Choroid plexus epithelial cell (primary cell): ENCODE data around the gene RPL22L1.

Source experiments
- DNase-seq: peaks from one replicate; pipeline ENCODE4 v3.0.0-alpha.2; 2010; ENCODE audit warnings: low read depth
- H3K4me3 ChIP-seq: 2 replicates; pipeline ENCODE4 v1.5.1; 2011; ENCODE audit warnings: low read depth, mild to moderate bottlenecking, control low read depth, low read length, moderate library complexity
- CTCF ChIP-seq: conservative IDR thresholded peaks from 2 replicates; pipeline ENCODE4 v1.5.1; 2011; ENCODE audit warnings: low read depth, mild to moderate bottlenecking, control low read depth, inconsistent platforms, low read length, moderate library complexity

RPL22L1 gene

DNA sequence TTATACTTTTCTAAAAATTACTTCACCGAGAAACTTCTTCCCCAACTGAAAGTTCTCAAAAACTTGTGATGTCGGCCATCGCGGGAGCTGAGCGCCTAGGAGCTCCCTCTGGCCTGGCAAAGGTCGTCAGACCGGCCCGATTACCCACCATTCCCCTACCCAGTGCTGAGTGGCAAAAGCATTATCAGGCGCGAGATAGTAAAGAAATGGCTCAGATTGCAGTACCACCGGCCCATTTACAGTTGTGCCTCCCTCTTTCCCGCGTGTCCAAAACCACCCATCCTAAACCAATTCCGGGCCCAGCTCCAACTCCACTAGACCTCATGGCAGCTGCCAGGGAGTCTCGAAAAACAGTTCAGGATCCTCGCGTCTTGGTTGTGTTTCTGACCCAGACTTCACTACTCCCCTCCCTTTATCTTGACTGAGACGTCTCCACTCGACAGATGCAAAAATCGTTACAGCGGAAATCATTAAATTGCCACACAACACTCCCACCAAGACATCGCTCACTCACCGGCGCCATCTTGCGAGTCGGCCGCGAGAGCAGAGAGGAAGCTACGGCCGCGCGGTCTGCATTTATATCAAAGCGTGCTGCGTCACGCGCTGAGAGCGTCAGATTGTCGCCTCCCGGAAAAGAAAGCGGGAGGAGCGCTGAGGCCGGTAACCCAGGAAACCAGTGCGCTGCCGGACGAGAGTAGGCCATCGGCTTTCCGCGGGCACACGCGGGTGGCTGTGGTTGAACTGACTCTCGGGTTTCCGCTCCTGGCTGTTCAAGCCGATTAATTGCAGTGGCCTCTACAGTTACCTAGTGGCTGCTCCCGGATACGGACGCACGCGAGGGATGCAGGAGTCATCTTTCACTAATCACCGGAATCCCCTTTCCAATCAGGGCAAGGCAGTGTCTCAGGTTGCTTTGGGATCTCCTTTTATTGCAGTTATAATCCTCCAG lies at the start of gene RPL22L1:
Gene RPL22L1, minus strand, starts transcription at position 551 of the 949 bp plus-strand sequence. Its CDS starts 28 bp downstream, at position 523.
- TF ChIP-seq CTCF, result peak; percentile 18
- peak; percentile 97 for DNase-seq
- peak within 1 kb of the TSS; percentile 74 for H3K4me3 ChIP-seq

DNA sequence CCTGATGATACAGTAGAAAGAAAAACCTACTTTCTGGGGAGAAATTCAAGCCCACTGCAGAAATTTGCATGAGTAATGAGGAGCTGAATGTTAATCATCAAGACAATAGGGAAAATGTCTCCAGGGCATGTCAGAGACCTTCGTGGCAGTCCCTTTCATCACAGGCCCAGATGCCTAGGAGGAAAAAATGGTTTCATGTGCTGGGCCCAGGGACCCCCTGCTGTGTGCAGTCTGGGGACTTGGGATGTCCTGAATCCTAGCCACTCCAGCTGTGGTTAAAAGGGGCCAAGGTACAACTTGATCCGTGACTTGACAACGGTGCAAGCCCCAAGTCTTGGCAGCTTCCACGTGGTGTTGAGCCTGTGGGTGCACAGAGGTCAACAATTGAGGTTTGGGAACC lies 48.7 kb upstream of the RPL22L1 start:
- TF ChIP-seq CTCF, result no peak
- no peak overlapping the region for H3K4me3 ChIP-seq
- no peak for DNase-seq

- no peak overlapping the region for H3K4me3 ChIP-seq
- peak; percentile 17 for DNase-seq
- TF ChIP-seq CTCF, result no peak
Observed at GRCh38 chr3:170914690-170915089, 44.7 kb upstream of the RPL22L1 start.

DNA sequence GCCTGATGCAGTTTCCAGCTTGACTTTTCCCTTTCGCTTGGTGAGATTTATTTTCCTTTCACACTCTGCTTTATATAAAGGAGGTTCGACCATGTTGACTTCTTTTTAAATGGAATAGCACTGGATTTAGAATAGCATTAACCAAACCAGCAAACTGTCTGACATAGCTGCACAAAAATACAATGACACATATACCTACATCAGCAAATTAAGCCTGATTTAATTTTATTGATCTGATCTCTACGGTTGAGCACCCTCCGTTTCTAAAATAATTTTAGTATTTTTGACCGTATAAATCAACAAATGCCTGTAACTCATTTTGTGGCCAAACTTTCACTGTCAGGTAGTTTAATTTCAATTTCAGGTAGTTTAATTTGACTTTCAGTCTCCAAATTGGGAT lies 44.2 kb upstream of the RPL22L1 start:
- no peak for DNase-seq

GRCh38 chr3:170911051-170911450 lies 41.1 kb upstream of the RPL22L1 start:
- no peak for DNase-seq
- TF ChIP-seq CTCF, result no peak
- H3K4me3 ChIP-seq, result no peak overlapping the region

More for the DNA sequence above, 44.2 kb upstream of the RPL22L1 start:
- H3K4me3 ChIP-seq, result no peak overlapping the region
- no peak for TF ChIP-seq CTCF

DNA sequence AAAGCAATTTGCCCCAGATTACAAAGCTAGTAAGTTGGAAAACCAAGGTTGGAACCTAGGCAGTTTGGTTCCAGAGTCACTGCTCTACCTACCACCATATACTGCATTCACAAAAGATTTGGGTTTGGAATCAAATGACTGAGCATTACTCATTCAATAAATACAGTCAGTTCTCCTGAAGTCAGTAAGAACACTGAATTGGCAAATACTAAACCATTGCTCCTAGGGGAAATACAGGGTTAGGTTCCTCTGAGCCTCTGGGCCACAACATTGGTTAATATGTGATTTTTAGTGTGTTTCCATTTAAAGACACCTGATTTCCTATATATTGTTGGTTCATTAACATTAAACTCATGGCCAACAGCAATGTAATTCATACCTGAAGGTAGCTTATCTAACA lies 40.5 kb upstream of the RPL22L1 start:
- DNase-seq, result no peak
- H3K4me3 ChIP-seq, result no peak overlapping the region
- TF ChIP-seq CTCF, result no peak
